Activated CD4-positive, alpha-beta T cell treated with anti-CD3 and anti-CD28 coated beads for 36 hours (primary cell): ENCODE measurements around the gene FLRT1. TPM values are rescaled to one million over a fixed set of nuclear protein-coding genes. Genes with fewer than 3 reads are reported as not detected.

Experiments
- ATAC-seq: fragments of 200-7000 bp; cut with Tn5 transposase; one replicate; pipeline ENCODE4 v1.10.0; 2021; ENCODE audit warnings: mild to moderate bottlenecking, moderate library complexity
- CTCF ChIA-PET: fragments of 350-600 bp; sonication (Branson Sonifier 250); formaldehyde crosslinking; loops from one replicate; lab custom pipeline; 2021; ENCODE audit warnings: antibody characterized with exemption; lab: Charles Lee
- POLR2A ChIA-PET: fragments of 350-600 bp; sonication (Branson Sonifier 250); formaldehyde crosslinking; loops from one replicate; lab custom pipeline; 2021; ENCODE audit warnings: antibody characterized with exemption, inconsistent platforms; lab: Charles Lee
- DNase-seq: peaks from one replicate; pipeline ENCODE4 v3.0.0-alpha.2; 2020
- H3K27ac Mint-ChIP-seq: one replicate; pipeline ENCODE4 v1.8.0; 2021; ENCODE audit warnings: mixed read lengths
- H3K27me3 Mint-ChIP-seq: one replicate; pipeline ENCODE4 v1.8.0; 2021; ENCODE audit warnings: mixed read lengths
- H3K36me3 Mint-ChIP-seq: one replicate; pipeline ENCODE4 v1.8.0; 2021; ENCODE audit warnings: low read depth, mixed read lengths
- H3K4me1 Mint-ChIP-seq: one replicate; pipeline ENCODE4 v1.8.0; 2021; ENCODE audit warnings: mixed read lengths
- H3K4me3 Mint-ChIP-seq: one replicate; pipeline ENCODE4 v1.8.0; 2021; ENCODE audit warnings: mild to moderate bottlenecking, moderate library complexity, mixed read lengths
- H3K9me3 Mint-ChIP-seq: one replicate; pipeline ENCODE4 v1.8.0; 2021; ENCODE audit warnings: low read depth, mixed read lengths
- intact Hi-C, 2 experiments: fragments of 100-400 bp; cut with DNase I in 1 of 2; cut with micrococcal nuclease in 1 of 2; formaldehyde crosslinking; loops; one replicate each; pipeline versions ENCODE4 v1.14.2 to v1.15.1; 2022 to 2024; cut with DNase I, micrococcal nuclease
- total RNA-seq, 2 experiments: library from RNA; stranded (reverse); gene quantifications; one replicate each; pipeline ENCODE4 v1.2.3, GENCODE V29; 2021

FLRT1 gene
- under 1 TPM; 0.21 to 0.25 TPM for total RNA-seq

GRCh38 chr11:64035576-64035975 is at the start of gene FLRT1:
FLRT1 (plus strand) TSS chr11:64035931; CDS start chr11:64116268, 80,337 bp downstream.
- Mint-ChIP-seq H3K9me3 (no peaks in the 10 kb centered on the region), H3K4me1 (peaks cover 5% of the 10 kb centered on the region), H3K4me3 (peak within 1 kb of the TSS; percentile 45), H3K27me3 (peaks cover 28% of the 10 kb centered on the region), H3K27ac (no peak within 1 kb of the TSS), H3K36me3 (no peaks in the 10 kb centered on the region)
- ATAC-seq (no peak), DNase-seq (no peak)
- POLR2A ChIA-PET, result no interaction called here
- intact Hi-C loops, result no loop called here
- CTCF ChIA-PET, result no interaction called here

GRCh38 chr11:63986156-63986931 is 49.4 kb upstream of the FLRT1 start, which contains the start of gene OTUB1:
OTUB1 (plus strand) TSS chr11:63986438; CDS start chr11:63986457, 19 bp downstream.
- H3K27me3 Mint-ChIP-seq, result no peaks in the 10 kb centered on the region
- POLR2A ChIA-PET, result interaction anchor here (0.9 kb wide), 1 partner anchor 148 kb away, joined by 3 read pairs; the partner anchor contains the start of gene MARK2
- H3K27ac Mint-ChIP-seq, result peak within 1 kb of the TSS; percentile 89
- ATAC-seq, result peak; percentile 92
- CTCF ChIA-PET, result interaction anchor here (0.8 to 1.1 kb wide), 4 partner anchors 30 to 1363 kb away, joined by 3 to 4 read pairs (median 3); no protein-coding TSS in a partner anchor
- peaks cover 23% of the 10 kb centered on the region for H3K36me3 Mint-ChIP-seq
- peaks cover 23% of the 10 kb centered on the region for H3K4me1 Mint-ChIP-seq
- H3K9me3 Mint-ChIP-seq, result no peaks in the 10 kb centered on the region
- DNase-seq, result peak; percentile 94
- H3K4me3 Mint-ChIP-seq, result peak within 1 kb of the TSS; percentile 93
- intact Hi-C loops, result loop anchor here (1.0 to 10.0 kb wide), 13 partner anchors 11 to 1106 kb away; partner anchors contain the start of genes COX8A (in 2 of the 2), BAD (in 1 of the 2), CATSPERZ (in 1 of the 2) and DNAJC4 (in 1 of the 2)

GRCh38 chr11:63986932-63987513 is 48.7 kb upstream of the FLRT1 start:
- Mint-ChIP-seq H3K9me3 (no peaks in the 10 kb centered on the region), H3K36me3 (peaks cover 28% of the 10 kb centered on the region), H3K4me1 (peaks cover 26% of the 10 kb centered on the region), H3K27me3 (no peaks in the 10 kb centered on the region), H3K27ac (peak overlapping the region; percentile 67), H3K4me3 (peak overlapping the region; percentile 76)
- DNase-seq, result no peak
- ChIA-PET POLR2A (interaction anchor here (0.5 to 0.6 kb wide), 2 partner anchors 10 to 807 kb away, joined by 3 read pairs; no protein-coding TSS in a partner anchor), CTCF (interaction anchor here (0.8 kb wide), 1 partner anchor 1364 kb away, joined by 3 read pairs; no protein-coding TSS in a partner anchor)
- no peak for ATAC-seq
- intact Hi-C loops, result loop anchor here (1.0 to 10.0 kb wide), 13 partner anchors 10 to 1106 kb away; partner anchors contain the start of genes COX8A (in 2 of the 2), BAD (in 1 of the 2), CATSPERZ (in 1 of the 2) and DNAJC4 (in 1 of the 2)

- ChIA-PET POLR2A (interaction anchor here (0.5 kb wide), 1 partner anchor 355 kb away, joined by 3 read pairs; no protein-coding TSS in a partner anchor), CTCF (interaction anchor here (0.9 to 2.1 kb wide), 2 partner anchors 9 to 156 kb away, joined by 3 to 13 read pairs; no protein-coding TSS in a partner anchor)
- H3K36me3 Mint-ChIP-seq, result peaks cover 44% of the 10 kb centered on the region
- DNase-seq (no peak), ATAC-seq (no peak)
- H3K27ac Mint-ChIP-seq, result no peak overlapping the region
- peaks cover 18% of the 10 kb centered on the region for H3K4me1 Mint-ChIP-seq
- intact Hi-C loops, result no loop called here
- no peaks in the 10 kb centered on the region for H3K27me3 Mint-ChIP-seq
- H3K4me3 Mint-ChIP-seq, result no peak overlapping the region
- no peaks in the 10 kb centered on the region for H3K9me3 Mint-ChIP-seq
These were observed 44.2 kb upstream of the FLRT1 start for GRCh38 chr11:63991558-63991957.

GRCh38 chr11:63993100-63993499 is 42.6 kb upstream of the FLRT1 start:
- intact Hi-C loops, result no loop called here
- POLR2A ChIA-PET, result no interaction called here
- no peaks in the 10 kb centered on the region for H3K27me3 Mint-ChIP-seq
- ATAC-seq (no peak), DNase-seq (no peak)
- no peaks in the 10 kb centered on the region for H3K9me3 Mint-ChIP-seq
- H3K4me3 Mint-ChIP-seq, result no peak overlapping the region
- CTCF ChIA-PET, result no interaction called here
- no peak overlapping the region for H3K27ac Mint-ChIP-seq
- H3K36me3 Mint-ChIP-seq, result peaks cover 49% of the 10 kb centered on the region
- H3K4me1 Mint-ChIP-seq, result peaks cover 9% of the 10 kb centered on the region

GRCh38 chr11:63993993-63994392 is 41.7 kb upstream of the FLRT1 start:
- intact Hi-C loops, result no loop called here
- H3K4me3 Mint-ChIP-seq, result no peak overlapping the region
- CTCF ChIA-PET, result interaction anchor here (0.7 kb wide), 1 partner anchor 10 kb away, joined by 3 read pairs; no protein-coding TSS in a partner anchor
- H3K9me3 Mint-ChIP-seq, result no peaks in the 10 kb centered on the region
- no peaks in the 10 kb centered on the region for H3K27me3 Mint-ChIP-seq
- DNase-seq (no peak), ATAC-seq (no peak)
- POLR2A ChIA-PET, result interaction anchor here (0.6 to 0.7 kb wide), 2 partner anchors 81 to 382 kb away, joined by 3 to 6 read pairs; no protein-coding TSS in a partner anchor
- peaks cover 44% of the 10 kb centered on the region for H3K36me3 Mint-ChIP-seq
- peaks cover 4% of the 10 kb centered on the region for H3K4me1 Mint-ChIP-seq
- no peak overlapping the region for H3K27ac Mint-ChIP-seq

- ATAC-seq, result no peak
- ChIA-PET CTCF (no interaction called here), POLR2A (no interaction called here)
- H3K4me1 Mint-ChIP-seq, result peaks cover 7% of the 10 kb centered on the region
- H3K4me3 Mint-ChIP-seq, result no peak overlapping the region
- H3K36me3 Mint-ChIP-seq, result peaks cover 30% of the 10 kb centered on the region
- H3K27me3 Mint-ChIP-seq, result peaks cover 2% of the 10 kb centered on the region
- no peak for DNase-seq
- H3K27ac Mint-ChIP-seq, result no peak overlapping the region
- intact Hi-C loops, result no loop called here
- no peaks in the 10 kb centered on the region for H3K9me3 Mint-ChIP-seq
These were observed 39.2 kb upstream of the FLRT1 start for GRCh38 chr11:63996512-63996911.

GRCh38 chr11:63997104-63997700 is 38.5 kb upstream of the FLRT1 start:
- Mint-ChIP-seq H3K27me3 (peaks cover 2% of the 10 kb centered on the region), H3K9me3 (no peaks in the 10 kb centered on the region), H3K4me3 (no peak overlapping the region), H3K36me3 (peaks cover 27% of the 10 kb centered on the region), H3K4me1 (peaks cover 4% of the 10 kb centered on the region), H3K27ac (no peak overlapping the region)
- POLR2A ChIA-PET, result no interaction called here
- ATAC-seq, result no peak
- intact Hi-C loops, result loop anchor here in 1 of 2 experiments (1.0 kb wide), 1 partner anchor 11 kb away; the partner anchor contains the start of gene OTUB1
- DNase-seq, result no peak
- CTCF ChIA-PET, result interaction anchor here (0.6 kb wide), 1 partner anchor 39 kb away, joined by 3 read pairs; no protein-coding TSS in a partner anchor

- peaks cover 4% of the 10 kb centered on the region for H3K4me1 Mint-ChIP-seq
- H3K27me3 Mint-ChIP-seq, result peaks cover 2% of the 10 kb centered on the region
- no peak for ATAC-seq
- H3K36me3 Mint-ChIP-seq, result peaks cover 27% of the 10 kb centered on the region
- no peaks in the 10 kb centered on the region for H3K9me3 Mint-ChIP-seq
- no peak for DNase-seq
- no peak overlapping the region for H3K4me3 Mint-ChIP-seq
- CTCF ChIA-PET, result interaction anchor here (0.6 kb wide), 1 partner anchor 40 kb away, joined by 3 read pairs; no protein-coding TSS in a partner anchor
- POLR2A ChIA-PET, result no interaction called here
- H3K27ac Mint-ChIP-seq, result no peak overlapping the region
- intact Hi-C loops, result loop anchor here in 1 of 2 experiments (1.0 kb wide), 1 partner anchor 12 kb away; the partner anchor contains the start of gene OTUB1
These were observed 37.9 kb upstream of the FLRT1 start for GRCh38 chr11:63997801-63998337.

GRCh38 chr11:63998558-63999348 is 37.0 kb upstream of the FLRT1 start:
- ChIA-PET POLR2A (no interaction called here), CTCF (interaction anchor here (0.6 to 3.0 kb wide), 4 partner anchors 8 to 262 kb away, joined by 3 to 80 read pairs (median 8); no protein-coding TSS in a partner anchor)
- H3K27me3 Mint-ChIP-seq, result peaks cover 2% of the 10 kb centered on the region
- peak; percentile 53 for DNase-seq
- peak; percentile 25 for ATAC-seq
- H3K4me3 Mint-ChIP-seq, result no peak overlapping the region
- H3K27ac Mint-ChIP-seq, result no peak overlapping the region
- no peaks in the 10 kb centered on the region for H3K9me3 Mint-ChIP-seq
- peaks cover 22% of the 10 kb centered on the region for H3K36me3 Mint-ChIP-seq
- H3K4me1 Mint-ChIP-seq, result peaks cover 3% of the 10 kb centered on the region
- intact Hi-C loops, result no loop called here
